K562 (cell line): ENCODE measurements around the gene SLC66A3.

Source experiments
- ARID4B ChIP-seq: sonication (generic); formaldehyde crosslinking; IDR thresholded peaks from 2 replicates; pipeline ENCODE4 v1.8.0; 2022; ENCODE audit warnings: mild to moderate bottlenecking, missing genetic modification reagents
- ATF2 ChIP-seq: sonication (generic); formaldehyde crosslinking; IDR thresholded peaks from 2 replicates; pipeline ENCODE4 v1.8.1; 2022; ENCODE audit warnings: missing genetic modification reagents
- EZH2 ChIP-seq: IDR thresholded peaks from 2 replicates; pipeline ENCODE4 v1.6.1; 2012; ENCODE audit warnings: low read depth, mild to moderate bottlenecking, inconsistent platforms, low read length, borderline replicate concordance
- FOXK2 ChIP-seq, 2 experiments: fragments of 450-650 bp; IDR thresholded peaks in 1 of 2; conservative IDR thresholded peaks in 1 of 2; 2 replicates each; pipeline ENCODE4 v1.6.1; 2016; ENCODE audit warnings: low read depth in 2 of 2, mild to moderate bottlenecking in 1 of 2
- IRF2 ChIP-seq: sonication (generic); formaldehyde crosslinking; IDR thresholded peaks from 2 replicates; pipeline ENCODE4 v1.8.1; 2022; ENCODE audit warnings: mild to moderate bottlenecking, missing genetic modification reagents
- KAT7 ChIP-seq: sonication (generic); formaldehyde crosslinking; IDR thresholded peaks from 2 replicates; pipeline ENCODE4 v1.8.0; 2022; ENCODE audit warnings: missing genetic modification reagents, mild to moderate bottlenecking, borderline replicate concordance
- NCOA2 ChIP-seq, 2 experiments: fragments of 450-650 bp; IDR thresholded peaks; 2 replicates each; pipeline ENCODE4 v1.6.1; 2018; ENCODE audit warnings: mild to moderate bottlenecking in 2 of 2, moderate library complexity in 1 of 2; ENCODE audit not compliant: partially characterized antibody in 2 of 2
- POLR2A ChIP-seq: fragments of 450-650 bp; conservative IDR thresholded peaks from 2 replicates; pipeline ENCODE4 v1.6.1; 2016
- SIN3A ChIP-seq, 2 experiments: fragments of 150-350 bp in 1 of 2; IDR thresholded peaks; 2 replicates each; pipeline ENCODE4 v1.6.1; 2011 to 2016; ENCODE audit warnings: borderline replicate concordance in 2 of 2, low read depth in 2 of 2, low read length in 2 of 2, mild to moderate bottlenecking in 2 of 2, moderate library complexity in 2 of 2; ENCODE audit not compliant: control insufficient read depth in 1 of 2
- USF2 ChIP-seq: sonication (generic); formaldehyde crosslinking; IDR thresholded peaks from 2 replicates; pipeline ENCODE4 v1.5.0; 2020; ENCODE audit warnings: missing genetic modification reagents
- ZBTB34 ChIP-seq: fragments of 250-450 bp; sonication (Bioruptor Pico); IDR thresholded peaks from 2 replicates; pipeline ENCODE4 v1.8.0; 2021; ENCODE audit warnings: mild to moderate bottlenecking, moderate library complexity
- ZNF274 ChIP-seq: IDR thresholded peaks from 2 replicates; pipeline ENCODE4 v1.6.1; 2011; ENCODE audit warnings: low read depth, mild to moderate bottlenecking, low read length, moderate library complexity, borderline replicate concordance

GRCh38 chr2:11161747-11162146 is 6.5 kb downstream of the SLC66A3 start:
- TF ChIP-seq ZBTB34 (CRISPR knock-in tag), result no peak
- no peak for TF ChIP-seq IRF2
- TF ChIP-seq NCOA2 (IDR thresholded peaks at IDR 0.05; ENCODE audit: partially characterized antibody in 2 of 2), result no peak
- TF ChIP-seq USF2 (CRISPR knock-in tag), result no peak
- TF ChIP-seq FOXK2 (conservative IDR thresholded peaks at IDR 0.05 in 1 of 2, IDR thresholded peaks at IDR 0.05 in 1 of 2; ENCODE audit: low read depth in 2 of 2), result no peak
- TF ChIP-seq ZNF274, result no peak
- TF ChIP-seq EZH2, result no peak
- TF ChIP-seq POLR2A, result no peak
- no peak for TF ChIP-seq SIN3A (IDR thresholded peaks at IDR 0.05; ENCODE audit: borderline replicate concordance in 2 of 2, control insufficient read depth in 1 of 2, low read depth in 2 of 2, low read length in 2 of 2)
- no peak for TF ChIP-seq KAT7
- TF ChIP-seq ATF2 (CRISPR knock-in tag), result no peak
- TF ChIP-seq ARID4B (CRISPR knock-in tag), result no peak
